GM12801 (cell line): Measurements from ENCODE around the gene ANXA8.

Experiments used
- CTCF ChIP-seq: IDR thresholded peaks from one replicate; pipeline ENCODE4 v1.5.1; 2011; ENCODE audit warnings: control low read depth; ENCODE audit not compliant: insufficient read length; ENCODE audit errors: extremely low read depth

The ANXA8 gene

DNA sequence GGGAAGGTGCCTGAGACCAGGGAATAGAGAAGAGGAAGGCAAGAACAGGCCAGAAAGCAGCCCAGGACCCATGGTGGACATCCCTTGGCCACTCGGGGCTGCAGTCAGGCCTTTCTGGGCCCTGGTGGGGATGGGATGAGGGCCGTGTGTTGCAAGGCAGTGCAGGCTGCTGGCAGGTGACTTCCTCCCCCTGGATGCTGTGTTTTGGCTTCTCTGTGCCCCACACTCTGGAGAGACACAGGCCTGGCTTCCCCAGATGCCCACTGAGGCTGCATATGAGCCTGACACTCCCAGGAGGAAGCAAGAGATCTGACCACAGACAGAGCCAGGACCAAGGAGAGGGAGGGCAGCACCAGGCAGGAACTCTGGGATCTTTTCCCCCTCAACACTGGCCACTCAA, 39.9 kb downstream of the ANXA8 start:
- TF ChIP-seq CTCF = no peak

DNA sequence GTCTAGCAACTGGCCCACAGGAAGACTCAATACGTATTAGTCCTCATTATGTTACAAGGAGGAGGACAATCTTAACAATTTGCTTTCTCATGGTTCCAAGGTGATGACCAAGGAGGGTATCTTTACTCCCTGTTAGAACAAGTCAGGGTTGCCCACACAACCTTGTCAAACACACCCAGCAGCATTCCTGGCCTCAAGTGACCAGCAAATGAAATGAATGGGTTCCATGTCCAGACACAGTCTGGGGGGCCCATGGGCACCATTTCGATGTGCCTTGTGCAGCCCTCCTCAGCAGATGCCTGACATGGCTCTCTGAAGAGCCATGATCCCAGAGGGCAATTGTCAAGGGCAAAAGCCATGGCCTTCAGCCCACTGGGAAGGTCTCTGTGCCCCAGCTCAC, 40.8 kb downstream of the ANXA8 start:
- no peak for TF ChIP-seq CTCF

GRCh38 chr10:47442351-47442750, 41.6 kb downstream of the ANXA8 start:
- no peak for TF ChIP-seq CTCF

DNA sequence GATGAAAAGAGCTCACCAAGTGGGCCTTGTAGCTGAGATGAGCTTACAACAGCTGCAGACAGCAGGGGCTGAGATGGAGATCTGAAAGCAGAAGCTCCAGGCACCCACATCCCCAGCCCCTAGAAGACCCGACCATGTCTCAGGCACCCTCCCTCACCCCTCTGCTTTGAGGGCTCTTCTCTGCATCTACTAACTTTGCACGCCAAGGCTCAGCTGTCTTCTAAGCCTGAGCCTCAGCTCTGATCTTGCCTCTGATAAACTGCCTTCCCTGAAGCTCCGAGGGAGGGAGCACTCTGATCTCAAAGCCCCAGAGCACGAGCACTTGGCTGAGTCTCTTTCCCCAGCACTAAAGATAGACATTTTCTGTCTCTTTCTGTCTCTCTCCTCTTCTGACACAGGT, 42.0 kb downstream of the ANXA8 start:
- TF ChIP-seq CTCF = no peak

DNA sequence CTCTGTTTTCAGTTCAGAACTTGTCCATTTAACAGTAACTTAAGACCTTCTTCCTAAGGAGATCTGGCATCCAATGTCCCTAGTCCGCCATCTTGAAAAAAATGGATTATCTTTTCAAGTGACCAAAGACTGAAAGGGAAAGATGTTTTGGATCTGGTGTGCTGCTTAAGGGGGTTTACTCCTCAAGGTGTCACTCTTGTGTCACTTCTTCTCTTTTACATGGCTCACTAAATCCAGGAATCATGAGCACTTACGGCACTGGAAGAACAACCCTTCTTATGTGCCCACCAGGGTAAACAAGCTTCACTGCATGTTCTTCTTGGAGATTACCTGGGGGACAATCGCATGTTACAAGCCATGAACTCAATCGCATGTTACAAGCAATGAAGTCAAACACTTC, 43.7 kb downstream of the ANXA8 start:
- TF ChIP-seq CTCF = no peak

DNA sequence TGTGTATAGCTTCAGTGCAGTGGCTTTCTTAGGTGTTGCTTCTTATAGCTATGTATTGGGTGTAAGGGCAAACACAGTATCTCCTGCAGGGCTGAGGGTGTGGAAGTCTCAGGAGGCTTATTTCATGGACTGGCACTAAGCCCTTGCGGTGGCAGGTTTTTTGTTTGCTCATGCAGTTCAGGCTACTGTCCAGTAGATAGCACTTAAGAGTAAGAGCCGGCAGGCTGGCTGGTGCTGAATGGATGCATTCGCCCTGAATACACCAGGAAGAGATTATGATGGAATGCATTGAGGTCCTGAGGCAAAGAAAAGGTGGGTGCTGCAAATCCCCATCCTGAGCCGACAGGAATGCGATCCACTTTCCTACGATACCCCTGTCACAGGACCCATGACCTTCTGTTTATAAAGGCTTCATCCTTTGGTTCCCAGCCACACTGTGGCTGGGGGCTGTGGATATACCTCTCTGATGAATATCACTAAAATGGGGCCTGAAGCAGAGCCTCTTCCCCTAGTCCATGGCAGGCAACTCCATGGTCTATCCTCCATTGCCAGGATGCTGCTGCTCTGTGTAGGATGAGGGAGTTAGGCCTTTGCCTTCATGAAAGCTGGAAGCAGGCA, 44.9 kb downstream of the ANXA8 start:
- no peak for TF ChIP-seq CTCF

DNA sequence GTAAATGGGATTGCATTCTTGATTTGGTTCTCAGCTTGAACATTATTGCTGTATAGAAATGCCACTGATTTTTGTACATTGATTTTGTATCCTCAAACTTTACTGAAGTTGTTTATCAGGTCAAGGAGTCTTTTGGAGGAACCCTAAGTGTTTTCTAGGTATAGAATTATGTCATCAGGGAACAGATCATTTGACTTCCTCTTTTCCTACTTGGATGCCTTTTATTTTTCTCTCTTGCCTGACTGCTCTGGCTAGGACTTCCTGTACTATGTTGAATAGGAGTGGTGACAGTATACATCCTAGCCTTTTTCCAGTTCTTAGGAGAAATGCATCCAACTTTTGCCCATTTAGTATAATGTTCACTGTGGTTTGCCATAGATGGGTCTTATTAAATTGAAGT, 48.8 kb downstream of the ANXA8 start:
- TF ChIP-seq CTCF = no peak
